ENCODE results near the gene EXOC3L2. TPM values are rescaled to one million over a fixed set of nuclear protein-coding genes. Genes with fewer than 3 reads are reported as not detected.

Gene EXOC3L2
- total and polyA plus RNA-seq, 2 experiments from 2014 or later, result 1.3 TPM; not detected in 1

- no peaks in the 10 kb centered on the region for H3K9me2 ChIP-seq (replicated peaks; ENCODE audit: insufficient read depth)
- H2AFZ ChIP-seq, result no peak overlapping the region
- H3K4me3 ChIP-seq, result no peak overlapping the region
- no peak overlapping the region for H3K4me2 ChIP-seq
- 81% methylated on average over 13 of the region's 13 CpGs for WGBS (ENCODE audit: low lambda C conversion rate, missing lambda C conversion rate)
- no peaks in the 10 kb centered on the region for H3K27me3 ChIP-seq
- no peaks in the 10 kb centered on the region for H3K36me3 ChIP-seq (replicated peaks; ENCODE audit: insufficient read depth, low read depth)
- no peaks in the 10 kb centered on the region for H3K4me1 ChIP-seq (ENCODE audit: insufficient read depth)
- H4K20me1 ChIP-seq (ENCODE audit: insufficient read depth, poor library complexity, severe bottlenecking), result no peaks in the 10 kb centered on the region
- DNase-seq (ENCODE audit: low spot score), result no peak
- TF ChIP-seq, protein P1, sequence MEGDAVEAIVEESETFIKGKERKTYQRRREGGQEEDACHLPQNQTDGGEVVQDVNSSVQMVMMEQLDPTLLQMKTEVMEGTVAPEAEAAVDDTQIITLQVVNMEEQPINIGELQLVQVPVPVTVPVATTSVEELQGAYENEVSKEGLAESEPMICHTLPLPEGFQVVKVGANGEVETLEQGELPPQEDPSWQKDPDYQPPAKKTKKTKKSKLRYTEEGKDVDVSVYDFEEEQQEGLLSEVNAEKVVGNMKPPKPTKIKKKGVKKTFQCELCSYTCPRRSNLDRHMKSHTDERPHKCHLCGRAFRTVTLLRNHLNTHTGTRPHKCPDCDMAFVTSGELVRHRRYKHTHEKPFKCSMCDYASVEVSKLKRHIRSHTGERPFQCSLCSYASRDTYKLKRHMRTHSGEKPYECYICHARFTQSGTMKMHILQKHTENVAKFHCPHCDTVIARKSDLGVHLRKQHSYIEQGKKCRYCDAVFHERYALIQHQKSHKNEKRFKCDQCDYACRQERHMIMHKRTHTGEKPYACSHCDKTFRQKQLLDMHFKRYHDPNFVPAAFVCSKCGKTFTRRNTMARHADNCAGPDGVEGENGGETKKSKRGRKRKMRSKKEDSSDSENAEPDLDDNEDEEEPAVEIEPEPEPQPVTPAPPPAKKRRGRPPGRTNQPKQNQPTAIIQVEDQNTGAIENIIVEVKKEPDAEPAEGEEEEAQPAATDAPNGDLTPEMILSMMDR (IDR thresholded peaks at IDR 0.05; ENCODE audit: poor library complexity), result no peak
- TF ChIP-seq EZH2 (IDR thresholded peaks at IDR 0.05; ENCODE audit: borderline replicate concordance) (no peak), EZH2phosphoT487 (IDR thresholded peaks at IDR 0.05; ENCODE audit: low read depth, severe bottlenecking, unreplicated experiment) (no peak)
- no peak overlapping the region for H3K27ac ChIP-seq
- H3K79me2 ChIP-seq, result no peaks in the 10 kb centered on the region
- no peaks in the 10 kb centered on the region for H3K9me3 ChIP-seq (ENCODE audit: low read depth)
These were observed 2.0 kb downstream of the EXOC3L2 start for GRCh38 chr19:45243144-45243732.

DNA sequence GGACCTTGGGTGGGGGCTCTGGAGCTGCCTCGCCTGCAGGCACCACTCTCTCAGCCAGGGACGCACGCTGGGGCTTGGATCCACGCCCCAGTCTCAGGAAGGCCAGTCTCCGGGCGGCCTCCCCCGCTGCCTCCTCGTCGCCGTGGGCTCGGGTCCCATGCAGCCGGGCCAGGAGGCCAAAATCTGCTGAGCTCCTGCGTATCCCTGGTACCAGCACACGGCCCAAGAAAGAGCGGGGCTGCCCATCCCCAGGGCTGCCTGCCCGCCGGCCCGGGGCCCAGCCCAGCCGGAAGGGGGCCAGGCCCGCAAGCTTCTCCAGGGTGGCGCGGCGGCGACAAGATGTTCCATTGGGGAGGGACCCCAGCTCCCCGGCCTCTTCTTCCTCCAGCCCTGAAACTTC is 6.7 kb downstream of the EXOC3L2 start:
- H3K4me3 ChIP-seq, result no peak overlapping the region
- no peak overlapping the region for H3K4me2 ChIP-seq
- H3K9me3 ChIP-seq (ENCODE audit: low read depth), result no peaks in the 10 kb centered on the region
- H3K9me2 ChIP-seq (replicated peaks; ENCODE audit: insufficient read depth), result no peaks in the 10 kb centered on the region
- H3K27ac ChIP-seq, result no peak overlapping the region
- no peaks in the 10 kb centered on the region for H3K36me3 ChIP-seq (replicated peaks; ENCODE audit: insufficient read depth, low read depth)
- no peak for TF ChIP-seq EZH2phosphoT487 (IDR thresholded peaks at IDR 0.05; ENCODE audit: low read depth, severe bottlenecking, unreplicated experiment)
- TF ChIP-seq, protein P1 (IDR thresholded peaks at IDR 0.05; ENCODE audit: poor library complexity), result no peak
- TF ChIP-seq EZH2 (IDR thresholded peaks at IDR 0.05; ENCODE audit: borderline replicate concordance), result no peak
- no peaks in the 10 kb centered on the region for H4K20me1 ChIP-seq (ENCODE audit: insufficient read depth, poor library complexity, severe bottlenecking)
- H3K79me2 ChIP-seq, result no peaks in the 10 kb centered on the region
- 94% methylated on average over 25 of the region's 25 CpGs for WGBS (ENCODE audit: low lambda C conversion rate, missing lambda C conversion rate)
- H3K27me3 ChIP-seq, result peaks cover 36% of the 10 kb centered on the region
- H3K4me1 ChIP-seq (ENCODE audit: insufficient read depth), result no peaks in the 10 kb centered on the region
- no peak for DNase-seq (ENCODE audit: low spot score)
- no peak overlapping the region for H2AFZ ChIP-seq

DNA sequence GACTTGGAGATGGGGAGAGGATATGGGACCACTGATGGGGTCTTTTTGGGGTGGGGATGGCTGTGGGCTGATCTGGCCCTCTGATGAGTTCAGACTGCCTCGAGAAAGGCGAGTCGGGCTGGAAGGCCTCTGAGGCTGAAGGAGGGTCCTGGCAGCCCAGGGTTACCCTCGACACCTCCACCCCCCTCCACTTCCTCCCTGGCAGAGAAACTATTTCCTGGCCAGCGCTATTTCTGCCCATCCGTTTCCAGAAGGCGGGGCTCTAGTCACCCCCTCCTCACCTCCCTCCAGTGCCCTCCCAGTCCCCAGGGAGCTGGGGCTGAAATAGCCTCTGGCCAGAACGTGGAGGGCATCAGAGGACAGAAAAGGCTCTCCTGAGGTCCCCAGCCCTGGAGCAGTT is 9.7 kb downstream of the EXOC3L2 start:
- no peak for TF ChIP-seq EZH2 (IDR thresholded peaks at IDR 0.05; ENCODE audit: borderline replicate concordance)
- no peak for TF ChIP-seq EZH2phosphoT487 (IDR thresholded peaks at IDR 0.05; ENCODE audit: low read depth, severe bottlenecking, unreplicated experiment)
- TF ChIP-seq, protein P1 (IDR thresholded peaks at IDR 0.05; ENCODE audit: poor library complexity), result no peak
- peaks cover 54% of the 10 kb centered on the region for H3K27me3 ChIP-seq
- H3K27ac ChIP-seq, result no peak overlapping the region
- no peaks in the 10 kb centered on the region for H3K9me3 ChIP-seq (ENCODE audit: low read depth)
- H3K4me1 ChIP-seq (ENCODE audit: insufficient read depth), result no peaks in the 10 kb centered on the region
- no peaks in the 10 kb centered on the region for H4K20me1 ChIP-seq (ENCODE audit: insufficient read depth, poor library complexity, severe bottlenecking)
- H3K9me2 ChIP-seq (replicated peaks; ENCODE audit: insufficient read depth), result no peaks in the 10 kb centered on the region
- no peak for DNase-seq (ENCODE audit: low spot score)
- no peak overlapping the region for H2AFZ ChIP-seq
- H3K4me3 ChIP-seq, result no peak overlapping the region
- H3K4me2 ChIP-seq, result no peak overlapping the region
- no peaks in the 10 kb centered on the region for H3K79me2 ChIP-seq
- no peaks in the 10 kb centered on the region for H3K36me3 ChIP-seq (replicated peaks; ENCODE audit: insufficient read depth, low read depth)
- WGBS (ENCODE audit: low lambda C conversion rate, missing lambda C conversion rate), result 35% methylated on average over 7 of the region's 8 CpGs

All from hepatocyte (in vitro differentiated cells).